Measurements from ENCODE around the gene DNAJC12.
"Not testable (repeated sequence)": the region's sequence is repeated elsewhere in the genome, so short reads cannot be mapped to it uniquely, and the experiment has no call there.

Gene DNAJC12

GRCh38 chr10:67803588-67804394 lies 34.2 kb downstream of the DNAJC12 start:
- DNase-seq, result no peak
- intact Hi-C loops (cut with DNase I), result no loop called here

DNA sequence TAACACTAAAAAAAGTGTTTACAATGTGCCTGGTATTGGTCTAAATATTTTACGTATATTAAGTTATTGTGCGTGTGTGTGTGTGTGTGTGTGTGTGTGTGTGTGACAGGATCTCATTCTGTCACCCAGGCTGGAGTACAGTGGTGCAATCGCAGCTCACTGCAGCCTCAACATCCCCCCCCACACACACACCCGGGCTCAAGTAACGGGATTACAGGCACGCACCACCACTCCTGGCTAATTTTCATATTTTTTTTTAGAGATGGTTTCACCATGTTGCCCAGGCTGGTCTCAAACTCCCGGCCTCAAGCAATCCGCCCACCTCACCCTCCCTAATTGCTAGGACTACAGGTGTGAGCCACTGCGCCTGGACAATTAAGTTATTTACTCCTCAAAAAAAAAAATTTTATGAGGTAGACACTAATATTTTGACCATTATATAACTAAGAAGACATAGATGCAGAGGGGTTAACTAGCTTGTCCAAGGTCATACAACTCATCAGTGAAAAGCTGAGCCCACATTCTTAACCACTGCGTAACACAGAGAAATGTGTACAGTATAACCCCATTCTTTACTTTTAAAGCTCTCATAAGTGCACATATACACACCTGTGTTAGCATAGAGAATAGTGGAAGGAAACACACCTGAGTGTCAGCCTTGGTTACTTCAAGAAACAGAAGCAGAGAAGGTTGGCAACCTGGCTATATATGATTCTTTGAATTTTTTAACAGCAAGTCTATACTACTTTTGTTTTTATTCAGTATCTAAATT lies 35.0 kb downstream of the DNAJC12 start:
- intact Hi-C loops (cut with DNase I), result no loop called here
- peak in 1 of 42 donors; percentile 6 for DNase-seq

- no peak for DNase-seq
- intact Hi-C loops (cut with DNase I), result no loop called here
Measured at GRCh38 chr10:67801118-67801517, 36.9 kb downstream of the DNAJC12 start.

DNA sequence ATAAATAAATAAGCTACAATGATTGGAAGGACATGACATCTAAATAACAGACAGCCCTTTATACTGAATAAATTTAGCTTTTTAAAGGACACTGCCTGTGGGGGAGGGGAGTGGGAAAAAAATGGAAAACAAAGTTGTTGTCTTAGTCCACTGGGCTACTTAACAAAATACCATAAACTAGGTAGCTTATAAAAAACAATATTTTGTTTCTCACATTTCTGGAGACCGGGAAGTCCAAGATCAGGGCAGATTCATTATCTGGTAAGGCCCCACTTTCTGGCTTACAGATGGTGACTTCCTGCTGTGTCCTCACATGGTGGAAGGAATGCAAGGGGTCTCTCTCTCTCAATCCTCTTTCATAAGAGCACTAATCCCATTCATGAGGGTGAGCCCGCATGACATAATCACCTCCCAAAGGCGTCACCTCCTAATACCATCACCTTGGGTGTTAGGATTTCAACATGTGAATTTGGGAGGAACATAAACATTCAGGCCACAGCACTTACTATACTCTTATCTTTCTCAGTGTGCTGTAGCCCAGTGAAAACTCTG lies 43.0 kb downstream of the DNAJC12 start:
- intact Hi-C loops (cut with DNase I), result no loop called here

DNA sequence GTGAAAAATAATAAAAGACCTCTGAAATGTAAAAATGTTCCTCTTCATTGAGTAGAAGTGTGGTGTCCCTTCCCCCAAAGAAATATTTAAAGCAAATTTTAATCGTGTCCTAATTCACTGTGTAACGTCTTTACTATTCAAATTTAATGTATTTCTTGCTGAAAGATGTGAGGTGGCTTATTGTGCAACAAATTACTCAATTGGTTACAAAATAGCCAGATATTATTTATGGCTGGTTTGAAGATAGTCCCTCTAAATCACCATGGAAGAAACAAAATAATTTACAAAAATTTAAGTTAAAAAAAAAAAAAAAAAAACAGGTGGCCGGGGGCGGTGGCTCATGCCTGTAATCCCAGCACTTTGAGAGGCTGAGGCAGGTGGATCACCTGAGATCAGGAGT lies 43.7 kb downstream of the DNAJC12 start:
- intact Hi-C loops (cut with DNase I), result no loop called here
- no peak for DNase-seq

More for the DNA sequence above, 43.0 kb downstream of the DNAJC12 start:
- peak in 1 of 42 donors; percentile 23 for DNase-seq

- intact Hi-C loops (cut with DNase I), result no loop called here
- peak in 1 of 42 donors; percentile 36 for DNase-seq
Measured at GRCh38 chr10:67793313-67793712, 44.7 kb downstream of the DNAJC12 start.

GRCh38 chr10:67792653-67793052 lies 45.3 kb downstream of the DNAJC12 start:
- intact Hi-C loops (cut with DNase I), result no loop called here
- DNase-seq, result peak in 1 of 42 donors; percentile 9

GRCh38 chr10:67790534-67791408 lies 47.2 kb downstream of the DNAJC12 start:
- DNase-seq, result peak in 1 of 42 donors; percentile 34
- intact Hi-C loops (cut with DNase I), result no loop called here

DNA sequence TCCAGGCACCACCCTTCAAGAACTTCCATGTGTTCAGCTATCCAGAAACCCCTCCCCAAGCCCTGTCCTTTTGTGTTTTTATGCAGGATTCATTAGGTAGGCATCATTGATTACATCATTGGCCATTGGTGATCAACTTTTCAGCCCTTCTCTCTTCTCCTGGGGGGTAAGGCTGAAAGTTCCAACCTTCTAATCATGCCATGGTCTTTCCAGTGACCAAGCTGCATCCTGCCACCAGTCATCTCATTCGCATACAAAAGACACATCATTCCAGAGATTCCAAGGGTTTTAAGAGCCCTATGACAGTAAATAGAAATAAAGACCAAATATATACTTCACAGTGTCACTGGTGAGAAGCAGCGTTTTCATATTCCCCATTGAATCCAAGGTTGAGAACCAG lies 48.2 kb downstream of the DNAJC12 start:
- intact Hi-C loops (cut with DNase I), result loop anchor here (10.0 kb wide), 1 partner anchor 95 kb away; the partner anchor contains the start of gene CTNNA3
- DNase-seq, result no peak

GRCh38 chr10:67788028-67788886 lies 49.7 kb downstream of the DNAJC12 start:
- peak in 38 of 42 donors; percentile 6 to 84 (median 49) for DNase-seq
- intact Hi-C loops (cut with DNase I), result loop anchor here (10.0 kb wide), 1 partner anchor 93 kb away; the partner anchor contains the start of gene CTNNA3

GRCh38 chr10:67785098-67785497 lies 52.9 kb downstream of the DNAJC12 start:
- intact Hi-C loops (cut with DNase I), result loop anchor here (10.0 kb wide), 1 partner anchor 90 kb away; the partner anchor contains the start of gene CTNNA3
- no peak for DNase-seq

DNA sequence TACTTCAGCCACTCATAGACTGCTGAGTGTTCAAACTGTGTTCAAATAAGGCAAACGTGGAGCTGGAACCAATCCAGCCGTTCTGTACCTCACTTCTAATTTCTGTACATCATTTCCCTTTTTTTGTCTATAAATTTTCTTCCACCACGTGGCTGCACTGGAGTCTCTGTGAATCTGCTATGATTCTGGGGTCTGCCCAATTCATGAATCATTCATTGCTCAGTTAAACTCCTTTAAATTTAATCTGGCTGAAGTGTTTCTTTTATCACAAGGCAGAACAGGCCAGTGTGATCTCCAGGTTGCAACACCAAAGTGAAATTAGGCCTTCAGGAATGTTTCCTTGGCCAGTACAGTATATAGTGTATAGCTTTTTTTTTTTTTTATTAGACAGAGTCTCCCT lies 53.5 kb downstream of the DNAJC12 start:
- intact Hi-C loops (cut with DNase I), result loop anchor here (10.0 kb wide), 1 partner anchor 90 kb away; the partner anchor contains the start of gene CTNNA3
- no peak for DNase-seq

- no peak for DNase-seq
- intact Hi-C loops (cut with DNase I), result loop anchor here (10.0 kb wide), 1 partner anchor 89 kb away; the partner anchor contains the start of gene CTNNA3
Measured at GRCh38 chr10:67783606-67784294, 54.2 kb downstream of the DNAJC12 start.

- no peak for DNase-seq
- intact Hi-C loops (cut with DNase I), result loop anchor here (10.0 kb wide), 1 partner anchor 88 kb away; the partner anchor contains the start of gene CTNNA3
Measured at GRCh38 chr10:67782530-67782929, 55.5 kb downstream of the DNAJC12 start.

DNA sequence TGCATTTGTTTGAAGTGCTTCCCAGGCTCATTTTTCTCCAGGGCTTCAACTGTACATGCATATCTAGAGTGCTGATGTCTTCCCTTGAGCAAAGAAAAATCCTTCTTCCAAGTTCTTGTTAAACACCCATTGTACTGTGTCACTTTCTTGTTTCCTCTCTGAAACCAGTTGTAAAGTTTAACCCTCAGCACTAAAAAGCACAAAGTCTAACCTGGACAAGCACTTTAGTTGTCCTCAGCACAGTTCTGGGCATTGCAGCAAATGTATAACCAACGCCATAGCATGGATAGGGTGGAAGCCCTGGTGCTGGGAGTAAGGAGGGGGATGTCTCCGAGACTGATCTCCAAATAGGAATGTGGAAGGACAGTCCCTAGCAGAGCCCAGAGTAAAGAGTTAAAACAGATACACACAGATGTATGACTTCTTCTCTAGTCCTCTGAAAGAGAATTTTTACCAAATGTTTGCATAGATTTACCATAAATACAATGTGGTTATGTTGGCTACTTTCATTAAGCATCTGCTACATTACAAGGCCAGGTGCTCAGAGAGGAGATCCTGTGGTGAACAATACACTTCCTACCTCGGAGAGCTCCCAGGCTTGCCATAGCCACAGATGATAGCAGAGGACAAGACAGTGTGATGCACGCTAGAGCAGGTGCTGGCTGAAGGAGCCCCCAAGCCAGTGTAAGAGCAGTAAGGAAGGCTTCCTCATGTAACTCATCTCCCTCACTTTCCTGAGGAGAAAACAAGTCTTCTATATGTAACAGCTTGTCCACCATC lies 57.0 kb downstream of the DNAJC12 start:
- DNase-seq, result no peak
- intact Hi-C loops (cut with DNase I), result loop anchor here (2.0 to 10.0 kb wide), 2 partner anchors 86 to 112 kb away; partner anchors contain the start of gene CTNNA3

GRCh38 chr10:67780204-67780621 lies 57.8 kb downstream of the DNAJC12 start:
- DNase-seq, result not testable (repeated sequence)
- intact Hi-C loops (cut with DNase I), result loop anchor here (2.0 to 10.0 kb wide), 2 partner anchors 85 to 111 kb away; partner anchors contain the start of gene CTNNA3

All from head of caudate nucleus (tissue), 42 donors.